CD14-positive monocyte (primary cell): ENCODE data around the gene CETN2. TPM values are rescaled to one million over a fixed set of nuclear protein-coding genes. Genes with fewer than 3 reads are reported as not detected.

Experiments used
- DNase-seq, 3 donors: peaks; one replicate each; pipeline ENCODE4 v3.0.0-alpha.2; 2011 to 2022
- H2AFZ ChIP-seq: 2 replicates; pipeline ENCODE4 v1.6.0; 2012; ENCODE audit warnings: mild to moderate bottlenecking, low read depth, low read length, inconsistent platforms; ENCODE audit not compliant: insufficient read depth, poor library complexity, severe bottlenecking
- H3K27ac ChIP-seq, 2 donors: 1 replicate in 1 of 2; 2 replicates in 1 of 2; pipeline ENCODE4 v1.5.1; 2012 to 2013; ENCODE audit warnings: low read length in 2 of 2, control low read depth in 1 of 2, inconsistent platforms in 1 of 2, low read depth in 1 of 2, mild to moderate bottlenecking in 1 of 2
- H3K27me3 ChIP-seq, 2 donors: one replicate each; pipeline versions ENCODE4 v1.6.0 to v1.6.1; 2011 to 2013; ENCODE audit warnings: low read length in 2 of 2; ENCODE audit not compliant: control insufficient read depth in 2 of 2, insufficient read depth in 2 of 2
- H3K36me3 ChIP-seq, 2 donors: replicated peaks in 1 of 2; 1 replicate in 1 of 2; 2 replicates in 1 of 2; pipeline versions ENCODE4 v1.5.1 to v1.6.1; 2012 to 2013; ENCODE audit warnings: low read length in 2 of 2, control low read depth in 1 of 2, inconsistent platforms in 1 of 2, mild to moderate bottlenecking in 1 of 2; ENCODE audit not compliant: insufficient read depth in 2 of 2, control insufficient read depth in 1 of 2
- H3K4me1 ChIP-seq, 2 donors: 1 replicate in 1 of 2; 2 replicates in 1 of 2; pipeline versions ENCODE4 v1.5.1 to v1.6.1; 2012 to 2013; ENCODE audit warnings: low read length in 2 of 2, control low read depth in 1 of 2, inconsistent platforms in 1 of 2, mild to moderate bottlenecking in 1 of 2, moderate library complexity in 1 of 2; ENCODE audit not compliant: insufficient read depth in 2 of 2, control insufficient read depth in 1 of 2
- H3K4me2 ChIP-seq: replicated peaks from 2 replicates; pipeline ENCODE3; 2012; ENCODE audit warnings: low read length, moderate library complexity, mild to moderate bottlenecking; ENCODE audit not compliant: poor library complexity, severe bottlenecking; ENCODE audit errors: extremely low read depth
- H3K4me3 ChIP-seq, 3 experiments: fragments of 200-600 bp in 1 of 3; sonication (generic) in 1 of 3; replicated peaks in 1 of 3; 1 replicate in 2 of 3; 2 replicates in 1 of 3; pipeline ENCODE4 v1.5.1; 2011 to 2013; ENCODE audit warnings: low read length in 3 of 3, mild to moderate bottlenecking in 3 of 3, control low read depth in 2 of 3, low read depth in 2 of 3, inconsistent platforms in 1 of 3, moderate library complexity in 1 of 3
- H3K79me2 ChIP-seq: 2 replicates; pipeline ENCODE4 v1.6.0; 2012; ENCODE audit warnings: mild to moderate bottlenecking, control low read depth, inconsistent platforms, low read length, moderate library complexity; ENCODE audit not compliant: insufficient read depth
- H3K9ac ChIP-seq: 2 replicates; pipeline ENCODE4 v1.6.0; 2017; ENCODE audit warnings: low read length, mild to moderate bottlenecking; ENCODE audit not compliant: insufficient read depth, poor library complexity, severe bottlenecking
- H3K9me3 ChIP-seq, 2 donors: replicated peaks in 1 of 2; 1 replicate in 1 of 2; 2 replicates in 1 of 2; pipeline versions ENCODE4 v1.5.1 to v1.6.1; 2012 to 2013; ENCODE audit warnings: low read length in 2 of 2, control low read depth in 1 of 2; ENCODE audit not compliant: control insufficient read depth in 1 of 2, insufficient read depth in 1 of 2
- H4K20me1 ChIP-seq: 2 replicates; pipeline ENCODE4 v1.6.0; 2012; ENCODE audit warnings: mild to moderate bottlenecking, low read length, control low read depth, moderate library complexity; ENCODE audit not compliant: insufficient read depth
- H3K27ac Mint-ChIP-seq, 7 donors: one replicate each; pipeline ENCODE4 v1.8.0; 2020; ENCODE audit warnings: mild to moderate bottlenecking in 7 of 7, mixed read lengths in 7 of 7, moderate library complexity in 6 of 7, inconsistent platforms in 2 of 7
- H3K27me3 Mint-ChIP-seq, 3 donors: one replicate each; pipeline ENCODE4 v1.8.0; 2021 to 2022; ENCODE audit warnings: low read depth in 3 of 3, mild to moderate bottlenecking in 3 of 3, mixed read lengths in 3 of 3, moderate library complexity in 3 of 3, inconsistent platforms in 1 of 3
- H3K36me3 Mint-ChIP-seq, 2 donors: one replicate each; pipeline ENCODE4 v1.8.0; 2020; ENCODE audit warnings: mixed read lengths in 2 of 2, inconsistent platforms in 1 of 2, mild to moderate bottlenecking in 1 of 2
- H3K4me1 Mint-ChIP-seq: one replicate; pipeline ENCODE4 v1.8.0; 2020; ENCODE audit warnings: mild to moderate bottlenecking, mixed read lengths
- H3K4me3 Mint-ChIP-seq, 2 donors: one replicate each; pipeline ENCODE4 v1.8.0; 2020; ENCODE audit warnings: mild to moderate bottlenecking in 2 of 2, mixed read lengths in 2 of 2, moderate library complexity in 1 of 2
- H3K9me3 Mint-ChIP-seq, 7 donors: one replicate each; pipeline ENCODE4 v1.8.0; 2020 to 2022; ENCODE audit warnings: mixed read lengths in 7 of 7, mild to moderate bottlenecking in 6 of 7, moderate library complexity in 6 of 7, inconsistent platforms in 2 of 7
- CTCF ChIP-seq: fragments of 200-600 bp; IDR thresholded peaks from one replicate; pipeline ENCODE4 v1.8.0; 2022; ENCODE audit warnings: antibody characterized with exemption, mild to moderate bottlenecking
- WGBS: methylation state at CpG from one replicate; pipeline ENCODE4 v1.1.5; 2013; ENCODE audit warnings: missing lambda C conversion rate; ENCODE audit not compliant: insufficient coverage; 5-methylcytosine and 5-hydroxymethylcytosine counted together
- intact Hi-C, 2 donors: fragments of 100-400 bp; cut with micrococcal nuclease; formaldehyde crosslinking; loops; one replicate each; pipeline versions ENCODE4 v1.15.0 to v1.15.1; 2023
- polyA plus RNA-seq, 3 donors: library from polyadenylated mRNA; depleted of rRNA in 1 of 3; unstranded in 2 of 3; stranded (reverse) in 1 of 3; fragments of 300-500 nt in 2 of 3; fragments of >200 nt in 1 of 3; fragmentation: Illumina TruSeq in 2 of 3; gene quantifications; 1 replicate in 2 of 3; 2 replicates in 1 of 3; pipeline ENCODE4 v1.2.3, GENCODE V29; 2012 to 2021

The CETN2 gene
- polyA plus RNA-seq, 3 donors: 5.4 to 26.7 (median 19.9) TPM

- Histone ChIP-seq H3K9me3 (no peaks in the 10 kb centered on the region), H3K4me1 (no peaks in the 10 kb centered on the region), H3K4me2 (no peak overlapping the region), H2AFZ (no peak overlapping the region), H3K79me2 (no peaks in the 10 kb centered on the region), H4K20me1 (no peaks in the 10 kb centered on the region), H3K27ac (no peak overlapping the region), H3K4me3 (no peak overlapping the region), H3K36me3 (no peaks in the 10 kb centered on the region), H3K27me3 (peaks cover 0 to 7% of the 10 kb centered on the region in 2 donors), H3K9ac (no peak overlapping the region)
- Mint-ChIP-seq H3K27me3 (peaks cover 2 to 21% (median 2%) of the 10 kb centered on the region in 3 donors), H3K36me3 (peaks cover 0 to 1% of the 10 kb centered on the region in 2 donors), H3K9me3 (no peaks in the 10 kb centered on the region), H3K27ac (no peak overlapping the region), H3K4me1 (no peaks in the 10 kb centered on the region), H3K4me3 (no peak overlapping the region)
- DNase-seq: no peak
- intact Hi-C loops: no loop called here
- no peak for TF ChIP-seq CTCF
- 75% methylated on average over 5 of the region's 6 CpGs for WGBS
Observed at GRCh38 chrX:152823657-152824056, 6.9 kb downstream of the CETN2 start.

- Histone ChIP-seq H3K4me1 (no peaks in the 10 kb centered on the region), H3K36me3 (no peaks in the 10 kb centered on the region), H3K79me2 (no peaks in the 10 kb centered on the region), H4K20me1 (no peaks in the 10 kb centered on the region), H3K4me2 (no peak overlapping the region), H2AFZ (no peak overlapping the region), H3K9ac (no peak overlapping the region), H3K9me3 (no peaks in the 10 kb centered on the region), H3K27ac (no peak overlapping the region), H3K27me3 (peaks cover 0 to 7% of the 10 kb centered on the region in 2 donors), H3K4me3 (no peak overlapping the region)
- intact Hi-C loops: no loop called here
- Mint-ChIP-seq H3K9me3 (no peaks in the 10 kb centered on the region), H3K4me3 (no peak overlapping the region), H3K27ac (no peak overlapping the region), H3K27me3 (peaks cover 2 to 18% (median 2%) of the 10 kb centered on the region in 3 donors), H3K4me1 (no peaks in the 10 kb centered on the region), H3K36me3 (no peaks in the 10 kb centered on the region)
- 100% methylated on average over 2 of the region's 6 CpGs for WGBS
- TF ChIP-seq CTCF: no peak
- DNase-seq: no peak
Observed at GRCh38 chrX:152822383-152823086, 8.0 kb downstream of the CETN2 start.
